KMS-11 (cell line): ENCODE results near the gene MMP3.

Source experiments
- H2AFZ ChIP-seq: fragments of 200-600 bp; sonication (generic); 2 replicates; pipeline ENCODE4 v1.6.1; 2016; ENCODE audit warnings: antibody characterized with exemption, mixed run types, low read depth
- H3K27ac ChIP-seq: fragments of 200-600 bp; sonication (generic); 2 replicates; pipeline ENCODE4 v1.6.1; 2016; ENCODE audit warnings: mild to moderate bottlenecking, mixed run types
- H3K27me3 ChIP-seq: fragments of 200-600 bp; sonication (generic); 2 replicates; pipeline ENCODE4 v1.6.1; 2017; ENCODE audit warnings: mild to moderate bottlenecking, low read depth, mixed run types, moderate library complexity; ENCODE audit not compliant: insufficient read depth
- H3K36me3 ChIP-seq: fragments of 200-600 bp; sonication (generic); 2 replicates; pipeline ENCODE4 v1.6.1; 2017; ENCODE audit warnings: mild to moderate bottlenecking, mixed run types; ENCODE audit not compliant: insufficient read depth
- H3K4me1 ChIP-seq: fragments of 200-600 bp; sonication (generic); 2 replicates; pipeline ENCODE4 v1.6.1; 2016; ENCODE audit warnings: mild to moderate bottlenecking, low read depth, mixed run types; ENCODE audit not compliant: poor library complexity, severe bottlenecking
- H3K4me2 ChIP-seq: fragments of 200-600 bp; sonication (generic); 2 replicates; pipeline ENCODE4 v1.7.0; 2016; ENCODE audit warnings: mild to moderate bottlenecking, mixed run types
- H3K4me3 ChIP-seq: fragments of 200-600 bp; sonication (generic); IDR thresholded peaks from 2 replicates; pipeline ENCODE4 v1.6.1; 2017; ENCODE audit warnings: low read depth, low read length, mixed read lengths; ENCODE audit not compliant: insufficient read depth
- H3K79me2 ChIP-seq: fragments of 200-600 bp; sonication (generic); 2 replicates; pipeline ENCODE4 v1.6.1; 2016; ENCODE audit warnings: low read depth, mixed run types; ENCODE audit not compliant: insufficient read depth
- H3K9ac ChIP-seq: fragments of 200-600 bp; sonication (generic); 2 replicates; pipeline ENCODE4 v1.6.1; 2016; ENCODE audit warnings: mild to moderate bottlenecking, mixed run types
- H4K20me1 ChIP-seq: fragments of 200-600 bp; sonication (generic); 2 replicates; pipeline ENCODE4 v1.6.1; 2016; ENCODE audit warnings: mild to moderate bottlenecking, mixed run types; ENCODE audit not compliant: insufficient read depth
- CTCF ChIP-seq: fragments of 200-600 bp; sonication (generic); conservative IDR thresholded peaks from 2 replicates; pipeline ENCODE4 v1.6.1; 2017; ENCODE audit warnings: low read depth, mild to moderate bottlenecking, antibody characterized with exemption, low read length, moderate library complexity, mixed read lengths

The MMP3 gene

GRCh38 chr11:102843489-102843888, at the start of gene MMP3:
Gene MMP3, minus strand, starts transcription at chr11:102843609. Its CDS starts 63 bp downstream, at chr11:102843546.
- Histone ChIP-seq H3K9ac (no peak within 1 kb of the TSS), H3K4me2 (no peak within 1 kb of the TSS), H4K20me1 (no peaks in the 10 kb centered on the region), H2AFZ (no peak within 1 kb of the TSS), H3K79me2 (no peaks in the 10 kb centered on the region), H3K4me1 (no peaks in the 10 kb centered on the region), H3K36me3 (no peaks in the 10 kb centered on the region), H3K27ac (no peak within 1 kb of the TSS), H3K4me3 (no peak within 1 kb of the TSS), H3K27me3 (no peaks in the 10 kb centered on the region)
- no peak for TF ChIP-seq CTCF

- H3K9ac ChIP-seq, result no peak overlapping the region
- H3K4me1 ChIP-seq, result no peaks in the 10 kb centered on the region
- no peak overlapping the region for H3K4me2 ChIP-seq
- H3K79me2 ChIP-seq, result no peaks in the 10 kb centered on the region
- H3K27me3 ChIP-seq, result no peaks in the 10 kb centered on the region
- no peak overlapping the region for H3K4me3 ChIP-seq
- H3K27ac ChIP-seq, result no peak overlapping the region
- no peaks in the 10 kb centered on the region for H3K36me3 ChIP-seq
- no peak overlapping the region for H2AFZ ChIP-seq
- no peak for TF ChIP-seq CTCF
- H4K20me1 ChIP-seq, result no peaks in the 10 kb centered on the region
These were observed 48.3 kb upstream of the MMP3 start for GRCh38 chr11:102891736-102892135.

GRCh38 chr11:102886999-102887398, 43.6 kb upstream of the MMP3 start:
- Histone ChIP-seq H2AFZ (no peak overlapping the region), H3K4me1 (no peaks in the 10 kb centered on the region), H3K36me3 (no peaks in the 10 kb centered on the region), H3K79me2 (no peaks in the 10 kb centered on the region), H3K4me3 (no peak overlapping the region), H3K27me3 (no peaks in the 10 kb centered on the region), H3K27ac (no peak overlapping the region), H3K9ac (no peak overlapping the region), H4K20me1 (no peaks in the 10 kb centered on the region), H3K4me2 (no peak overlapping the region)
- no peak for TF ChIP-seq CTCF

- Histone ChIP-seq H4K20me1 (no peaks in the 10 kb centered on the region), H3K9ac (no peak overlapping the region), H3K4me1 (no peaks in the 10 kb centered on the region), H3K4me2 (no peak overlapping the region), H2AFZ (no peak overlapping the region), H3K27me3 (no peaks in the 10 kb centered on the region), H3K36me3 (no peaks in the 10 kb centered on the region), H3K4me3 (no peak overlapping the region), H3K27ac (no peak overlapping the region), H3K79me2 (no peaks in the 10 kb centered on the region)
- no peak for TF ChIP-seq CTCF
These were observed 39.7 kb upstream of the MMP3 start for GRCh38 chr11:102883141-102883540.
